Muscle of back (tissue), 11 donors: ENCODE data around the gene GANC. TPM values are rescaled to one million over a fixed set of nuclear protein-coding genes. Genes with fewer than 3 reads are reported as not detected.
"Not testable (repeated sequence)": the region's sequence is repeated elsewhere in the genome, so short reads cannot be mapped to it uniquely, and the experiment has no call there.

Experiments used
- DNase-seq, 3 donors: peaks; one replicate each; pipeline versions ENCODE4 v3.0.0 to v3.0.0-alpha.2; 2013
- polyA plus RNA-seq, 10 donors: library from polyadenylated mRNA; unstranded; fragments of 120-200 nt; gene quantifications; one replicate each; pipeline ENCODE4 v1.2.1, GENCODE V29; 2013; ENCODE audit not compliant: insufficient read length in 10 of 10

GANC gene
- polyA plus RNA-seq, 10 donors = 12.6 to 19.9 (median 14.4) TPM

DNA sequence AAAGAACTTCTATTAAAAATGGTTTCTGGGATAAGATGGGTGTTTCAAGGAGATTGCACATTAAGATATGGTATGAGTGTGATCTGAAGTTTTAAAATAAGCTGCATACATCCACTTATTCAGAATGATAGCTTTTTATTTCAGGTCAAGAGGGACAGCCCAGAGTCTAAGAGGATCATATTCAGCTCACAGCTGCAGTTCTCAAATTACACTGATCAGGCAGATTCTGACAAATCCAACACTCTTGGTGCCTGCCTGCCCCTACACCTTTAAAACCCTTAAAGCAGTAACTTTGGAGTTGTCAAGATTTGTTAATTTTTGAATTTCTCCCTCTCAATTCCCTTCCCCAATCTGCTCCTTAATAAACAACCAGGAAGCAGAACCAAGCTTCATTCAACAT, 9.3 kb downstream of the GANC start:
- DNase-seq = no peak

DNA sequence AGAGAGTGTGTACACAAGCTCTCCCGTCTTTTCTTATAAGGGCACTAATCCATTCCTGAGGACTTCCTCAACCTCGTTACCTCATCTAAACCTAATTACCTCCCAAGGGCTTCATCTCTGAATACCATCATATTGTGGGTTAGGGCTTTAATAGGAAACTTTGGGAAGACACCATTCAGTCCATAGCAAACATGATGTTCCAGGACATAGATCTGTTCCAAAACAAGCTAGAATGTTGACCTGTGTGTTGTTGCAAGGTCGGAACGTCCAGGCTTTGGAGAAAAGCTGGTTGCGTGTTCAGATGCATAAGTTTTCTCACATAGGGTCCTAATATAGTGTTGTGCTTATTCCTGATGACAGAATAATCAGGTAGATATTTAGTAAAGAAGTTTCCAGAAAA, 9.9 kb downstream of the GANC start:
- DNase-seq = no peak

DNA sequence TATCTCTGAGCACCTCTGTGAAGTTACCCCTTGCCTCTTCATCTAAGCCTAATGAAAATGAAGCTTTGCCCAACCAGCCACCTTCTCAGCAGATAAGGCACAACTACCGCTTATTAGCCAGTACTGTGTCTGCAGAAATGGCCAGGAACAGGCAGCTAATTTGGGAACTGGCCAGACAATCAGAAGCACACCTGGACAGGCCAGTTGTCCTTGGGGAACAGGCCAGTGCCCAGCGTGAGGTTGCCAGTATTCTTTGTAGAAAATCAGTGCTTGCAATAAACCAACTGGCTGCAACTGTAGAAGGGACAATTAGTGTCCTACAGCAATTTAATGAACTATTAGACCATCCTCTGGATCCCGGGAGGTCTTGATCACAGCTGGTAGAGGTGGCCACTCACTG, 10.7 kb downstream of the GANC start:
- DNase-seq = no peak

DNA sequence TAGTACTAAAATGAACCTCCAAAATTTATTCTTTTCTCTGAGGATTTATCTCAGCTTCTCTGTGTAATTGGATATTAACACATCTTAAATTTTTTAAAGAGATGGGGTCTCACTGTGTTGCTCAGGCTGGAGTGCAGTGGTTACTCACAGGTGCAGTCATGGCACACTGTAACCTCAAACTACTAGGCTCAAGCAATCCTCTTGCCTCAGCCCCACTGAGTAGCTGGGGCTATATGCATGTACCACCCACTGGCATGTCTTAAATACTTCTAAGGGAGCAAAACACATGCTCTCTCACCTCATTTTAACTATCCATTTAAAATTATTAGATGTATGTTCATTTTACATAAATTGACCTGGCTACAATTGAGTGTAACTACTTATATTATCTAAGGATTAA, 11.6 kb downstream of the GANC start:
- DNase-seq = no peak

DNA sequence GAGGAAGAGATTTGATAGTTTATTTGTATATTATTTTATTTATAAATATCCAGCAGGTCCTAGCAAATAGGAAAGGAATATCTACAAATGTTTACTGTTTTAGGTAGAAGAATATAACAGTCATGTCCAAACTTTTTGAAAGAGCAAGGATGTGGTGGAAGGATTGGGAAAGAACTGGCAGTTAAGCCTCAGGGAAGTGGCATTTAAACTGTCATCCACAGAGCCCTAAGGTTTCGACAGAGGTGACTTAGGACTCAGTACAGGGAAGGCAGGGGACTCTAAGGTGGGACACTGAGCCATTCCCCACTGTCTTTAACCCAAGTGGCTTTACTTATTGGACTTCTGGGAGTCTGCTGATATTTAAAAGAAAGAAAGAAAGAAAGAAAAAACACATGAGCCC, 12.0 kb downstream of the GANC start:
- no peak for DNase-seq

DNA sequence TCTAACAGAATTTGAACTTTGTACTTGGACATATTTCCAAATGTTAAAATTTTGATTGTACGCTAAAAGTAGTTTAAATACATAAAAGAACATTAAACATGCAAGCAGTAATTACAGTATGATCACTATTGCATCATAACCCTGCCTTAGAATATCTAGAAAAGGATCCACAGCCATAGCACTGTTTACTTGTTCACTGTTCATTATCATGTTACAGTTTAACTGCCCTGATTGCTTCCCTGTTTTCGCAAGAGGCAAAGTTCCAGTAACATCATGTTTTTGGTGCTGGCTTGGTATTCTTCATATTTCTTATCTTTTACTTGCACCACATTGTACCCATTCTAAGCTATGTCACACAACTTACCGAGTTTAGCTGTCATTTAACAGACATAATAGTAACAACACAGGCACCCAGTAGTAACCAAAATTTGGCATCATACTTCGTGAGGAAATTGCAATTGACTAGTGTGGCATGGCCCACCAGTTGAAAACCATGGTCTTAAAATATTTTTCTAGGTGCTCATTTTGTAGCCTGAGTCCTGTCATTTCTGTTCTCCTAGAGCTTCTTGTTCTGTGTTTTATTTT, 13.5 kb downstream of the GANC start:
- no peak for DNase-seq

DNA sequence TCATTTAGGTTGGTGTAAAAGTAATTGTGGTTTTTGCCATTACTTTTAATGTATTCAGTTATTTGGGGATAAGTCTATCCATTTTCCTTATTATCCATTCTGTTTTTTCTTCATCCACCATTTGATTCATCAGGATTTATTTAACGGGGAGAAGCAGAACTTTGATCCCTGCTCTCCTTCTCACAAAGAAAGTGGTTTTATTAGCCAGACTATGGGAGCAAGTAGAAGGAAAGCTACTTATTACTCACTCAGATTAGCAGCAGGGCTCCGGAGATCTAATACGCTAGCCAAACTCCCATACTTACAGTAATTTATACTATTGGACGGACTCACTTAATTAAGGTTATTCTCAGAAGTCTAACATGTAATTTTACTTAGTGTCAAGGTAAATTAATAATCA, 14.9 kb downstream of the GANC start:
- DNase-seq = no peak

DNA sequence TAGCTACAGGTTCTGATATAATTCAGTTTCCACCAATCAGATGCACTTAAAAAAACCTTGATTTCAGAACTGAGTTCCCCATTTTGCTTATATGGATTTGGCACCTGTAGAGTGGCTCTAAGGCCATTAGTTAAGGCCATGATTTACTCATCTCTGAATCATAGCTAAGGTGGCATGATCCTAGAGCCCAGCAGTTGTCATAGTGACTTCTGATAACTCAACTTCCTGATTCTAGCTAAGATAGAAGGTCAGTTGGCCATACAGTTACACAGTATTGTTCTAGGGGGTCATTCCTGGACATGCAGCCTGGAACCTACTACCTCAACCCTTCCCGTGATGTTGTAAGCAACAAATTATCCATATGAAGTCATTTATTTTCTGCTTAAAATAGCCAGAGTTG, 16.2 kb downstream of the GANC start:
- DNase-seq = no peak

DNA sequence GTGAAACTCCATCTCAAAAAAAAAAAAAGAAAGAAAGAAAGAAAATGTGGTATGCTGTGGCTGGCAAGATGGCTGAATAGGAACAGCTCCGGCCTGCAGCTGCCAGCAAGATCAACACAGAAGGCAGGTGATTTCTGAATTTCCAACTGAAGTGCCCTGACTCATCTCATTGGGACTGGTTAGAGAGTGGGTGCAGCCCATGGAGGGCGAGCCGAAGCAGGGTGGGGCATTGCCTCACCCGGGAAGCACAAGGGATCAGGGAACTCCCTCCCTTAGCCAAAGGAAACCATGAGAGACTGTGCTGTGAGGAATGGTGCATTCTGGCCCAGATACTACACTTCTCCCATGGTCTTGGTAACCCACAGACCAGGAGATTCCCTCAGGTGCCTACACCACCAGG, 28.0 kb downstream of the GANC start:
- not testable (repeated sequence) for DNase-seq

DNA sequence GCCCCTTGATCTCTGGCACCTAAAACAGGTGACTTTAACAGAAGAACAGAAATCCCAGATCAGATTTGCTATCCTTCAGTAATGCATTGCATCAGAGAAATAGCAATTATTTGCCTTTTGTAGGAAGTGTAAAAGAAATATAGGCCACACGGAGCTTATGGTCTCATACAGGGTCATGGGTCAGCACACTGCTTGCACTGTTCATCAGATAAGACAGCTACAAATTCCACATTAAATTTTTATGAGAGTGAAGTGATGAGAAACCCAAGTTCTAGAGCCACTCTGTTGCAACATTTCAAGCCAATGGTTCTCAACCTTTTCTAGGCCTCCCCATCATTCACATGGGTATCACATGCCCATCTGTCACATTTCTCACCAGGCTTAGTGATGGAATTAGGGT, 33.7 kb downstream of the GANC start:
- DNase-seq = no peak

DNA sequence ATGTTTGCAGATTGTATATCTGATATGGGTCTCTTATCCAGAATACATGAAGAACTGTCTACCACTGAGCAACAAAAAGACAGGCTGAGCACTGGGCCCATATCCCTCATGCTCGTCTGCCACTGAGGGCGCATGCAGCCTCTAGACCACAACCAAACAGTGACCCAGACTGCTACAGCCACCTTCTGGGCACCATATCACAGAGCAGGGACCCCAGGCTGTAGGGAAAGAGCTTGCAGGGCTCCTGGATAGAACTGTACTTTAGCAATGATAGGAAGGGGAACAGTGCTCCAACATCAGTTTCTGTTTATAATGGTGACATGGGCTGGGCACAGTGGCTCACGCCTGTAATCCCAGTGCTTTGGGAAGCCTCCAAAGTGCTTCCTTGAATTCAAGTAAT, 40.5 kb downstream of the GANC start:
- no peak for DNase-seq

DNA sequence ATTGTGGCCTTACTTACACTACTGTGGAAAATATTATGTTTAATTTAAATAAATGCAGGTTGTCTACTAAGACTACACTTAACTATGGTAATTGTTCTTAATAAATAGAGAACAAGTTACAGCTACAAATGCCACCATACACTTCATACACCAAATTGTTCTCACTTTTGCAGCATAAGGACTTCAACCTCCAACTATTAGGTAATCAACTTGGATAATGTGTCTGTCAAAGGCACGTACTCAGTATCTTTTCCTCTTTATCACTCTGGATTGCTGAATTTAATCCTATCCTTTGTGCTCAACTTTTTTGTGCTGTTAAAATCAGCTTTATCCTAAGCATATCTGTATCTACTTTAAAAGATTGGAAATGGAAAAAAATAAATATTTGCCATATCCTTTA, 41.8 kb downstream of the GANC start:
- no peak for DNase-seq

DNA sequence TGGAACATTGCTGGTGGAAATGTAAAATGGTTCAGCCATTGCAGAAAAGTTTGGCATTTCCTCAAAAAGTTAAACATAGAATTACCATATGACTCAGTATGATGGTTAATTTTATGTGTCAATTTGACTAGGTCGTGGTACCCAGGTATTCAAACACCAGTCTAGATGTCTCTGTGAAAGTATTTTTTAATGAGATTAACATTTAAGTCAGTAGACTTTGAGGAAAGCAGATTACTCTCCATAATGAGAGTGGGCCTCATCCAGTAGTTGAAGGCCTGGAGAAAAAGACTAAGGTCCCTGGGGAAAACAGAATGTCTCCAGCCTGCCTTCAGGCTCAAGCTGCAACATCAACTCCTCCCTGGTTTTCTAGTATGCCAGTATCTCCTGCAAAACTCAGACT, 42.5 kb downstream of the GANC start:
- DNase-seq = no peak

DNA sequence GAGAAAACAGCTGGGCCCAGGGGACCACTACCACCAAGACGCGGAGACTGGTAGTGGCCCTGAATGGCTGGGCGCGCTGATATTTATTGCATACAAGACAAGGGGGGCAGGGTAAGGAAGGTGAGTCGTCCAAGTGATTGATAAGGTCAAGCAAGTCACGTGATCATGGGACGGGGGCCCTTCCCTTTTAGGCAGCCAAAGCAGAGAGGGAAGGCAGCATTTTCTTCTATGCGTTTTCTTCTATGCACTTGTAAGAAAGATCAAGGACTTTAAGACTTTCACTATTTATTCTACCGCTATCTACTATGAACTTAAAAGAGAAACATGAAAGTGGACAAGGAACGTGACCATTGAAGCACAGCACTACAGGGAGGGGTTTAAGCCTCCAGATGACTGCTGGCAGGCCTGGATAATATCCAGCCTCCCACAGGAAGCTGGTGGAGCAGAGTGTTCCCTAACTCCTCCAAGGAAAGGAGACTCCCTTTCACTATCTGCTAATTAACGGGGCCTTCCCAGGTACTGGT, 43.3 kb downstream of the GANC start:
- not testable (repeated sequence) for DNase-seq

DNA sequence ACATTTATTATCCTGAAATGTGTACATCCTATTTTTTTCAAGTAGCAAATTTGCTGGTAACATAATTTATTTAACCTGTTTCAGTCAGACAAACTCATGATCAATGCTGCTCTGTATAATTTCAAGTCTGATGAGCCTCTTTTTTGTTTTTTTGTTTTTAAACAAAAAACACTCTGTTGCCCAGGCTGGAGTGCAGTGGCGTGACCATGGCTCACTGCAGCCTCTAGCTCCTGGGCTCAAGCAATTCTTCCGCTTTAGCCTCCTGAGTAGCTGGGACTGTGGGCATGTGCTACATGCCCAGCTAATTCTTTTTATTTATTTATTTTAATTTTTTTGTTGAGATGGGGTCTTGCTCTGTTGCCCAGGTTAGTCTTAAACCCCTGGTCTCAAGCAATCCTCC, 46.2 kb downstream of the GANC start:
- DNase-seq = no peak

DNA sequence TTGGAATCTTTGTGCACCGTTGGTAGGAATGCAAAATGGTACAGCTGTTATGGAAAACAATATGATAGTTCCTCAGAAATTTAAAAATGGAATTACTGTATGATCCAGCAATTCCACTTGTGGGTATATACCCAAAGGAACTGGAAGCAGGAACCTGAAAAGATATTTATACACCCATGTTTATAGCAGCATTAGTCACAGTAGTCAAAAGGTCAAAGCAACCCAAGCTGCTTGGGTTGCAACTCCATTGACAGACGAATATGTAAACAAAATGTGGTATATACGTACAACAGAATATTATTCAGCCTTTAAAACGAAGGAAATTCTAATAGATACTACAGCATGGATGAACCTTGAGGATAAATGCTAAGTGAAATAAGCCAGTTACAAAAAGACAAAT, 51.3 kb downstream of the GANC start:
- no peak for DNase-seq

DNA sequence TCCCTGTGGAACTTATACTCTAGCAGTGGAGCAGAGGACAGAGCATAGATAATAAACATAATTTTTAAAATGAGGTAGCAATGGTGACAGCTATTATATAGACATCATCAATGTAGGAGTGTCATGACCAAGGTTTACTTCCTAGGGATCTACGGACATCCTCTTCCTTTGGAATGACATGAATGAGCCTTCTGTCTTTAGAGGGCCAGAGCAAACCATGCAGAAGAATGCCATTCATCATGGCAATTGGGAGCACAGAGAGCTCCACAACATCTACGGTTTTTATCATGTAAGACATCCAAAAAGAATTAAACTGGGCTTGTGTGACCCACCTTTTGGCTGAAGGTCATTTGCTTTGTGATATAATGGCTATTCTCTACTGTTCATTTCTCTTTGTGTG, 56.2 kb downstream of the GANC start:
- no peak for DNase-seq

DNA sequence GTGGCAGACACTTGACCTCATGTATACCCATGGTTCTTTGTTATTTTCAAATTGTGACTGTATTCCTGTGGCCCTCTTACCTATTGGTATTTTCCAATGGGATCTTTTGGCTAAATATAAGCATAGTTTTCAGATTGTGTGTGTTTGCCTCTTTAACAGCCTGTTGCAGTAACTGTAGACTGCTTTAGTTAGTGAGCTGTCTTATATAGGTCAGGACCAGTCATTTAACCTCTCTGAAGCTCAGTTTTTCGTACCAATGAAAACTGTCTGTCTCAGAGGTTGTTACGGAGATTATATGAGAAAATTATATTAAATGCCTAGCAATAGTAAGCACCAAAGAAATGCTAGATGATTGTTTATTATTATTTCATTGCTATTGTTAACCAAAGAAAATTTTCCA, 57.0 kb downstream of the GANC start:
- no peak for DNase-seq

DNA sequence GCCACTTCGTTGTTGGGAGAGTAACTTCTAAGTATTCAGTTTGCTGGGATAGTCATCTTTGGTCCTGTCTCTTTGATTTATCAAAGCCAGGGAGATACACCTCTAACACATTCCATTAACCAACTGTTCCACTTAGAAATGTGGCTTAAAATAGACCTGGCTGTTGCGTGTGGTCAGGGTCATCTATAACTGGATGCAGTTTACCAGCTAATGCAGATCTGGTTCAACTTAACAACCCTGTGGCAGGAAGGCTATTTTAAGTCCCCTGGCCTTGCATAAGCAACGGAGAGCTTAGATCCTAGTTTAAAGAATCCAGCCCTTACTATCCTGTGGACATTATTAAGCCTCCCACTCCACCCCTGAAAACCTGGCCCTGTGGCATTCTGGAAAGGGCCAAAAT, 58.2 kb downstream of the GANC start:
- peak; percentile 20 to 53 (median 38) for DNase-seq

DNA sequence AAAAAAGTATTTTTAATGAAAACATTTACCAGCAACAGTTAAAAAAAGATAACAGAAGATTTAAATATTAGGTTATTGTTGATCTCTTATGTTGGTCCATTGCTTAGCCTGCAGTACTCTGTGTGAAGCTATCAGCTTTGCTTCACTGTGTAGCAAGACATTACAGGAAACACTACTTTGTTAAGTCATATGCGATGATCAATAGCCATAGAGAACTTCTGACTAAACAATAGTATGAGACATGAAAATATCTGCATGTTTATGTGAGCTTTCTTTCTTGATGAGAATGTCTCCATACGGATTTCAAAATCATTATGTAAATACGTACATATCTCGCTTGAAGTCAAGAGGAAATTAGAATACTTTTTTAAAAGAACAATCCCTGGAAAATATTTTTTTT, 59.3 kb downstream of the GANC start:
- DNase-seq = no peak

DNA sequence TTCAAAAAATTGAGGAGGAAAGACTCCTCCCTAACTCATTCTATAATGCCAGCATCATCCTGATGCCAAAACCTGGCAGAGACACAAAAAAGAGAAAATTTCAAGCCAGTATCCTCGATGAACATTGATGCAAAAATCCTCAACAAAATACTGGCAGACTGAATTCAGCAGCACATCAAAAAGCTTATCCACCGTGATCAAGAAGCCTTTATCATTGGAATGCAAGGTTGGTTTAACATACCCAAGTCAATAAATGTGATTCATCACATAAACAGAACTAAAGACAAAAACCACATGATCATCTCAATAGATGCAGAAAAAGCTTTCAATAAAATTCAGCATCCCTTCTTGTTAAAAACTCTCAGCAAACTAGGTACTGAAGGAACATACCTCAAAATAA, 62.1 kb downstream of the GANC start:
- DNase-seq = no peak

DNA sequence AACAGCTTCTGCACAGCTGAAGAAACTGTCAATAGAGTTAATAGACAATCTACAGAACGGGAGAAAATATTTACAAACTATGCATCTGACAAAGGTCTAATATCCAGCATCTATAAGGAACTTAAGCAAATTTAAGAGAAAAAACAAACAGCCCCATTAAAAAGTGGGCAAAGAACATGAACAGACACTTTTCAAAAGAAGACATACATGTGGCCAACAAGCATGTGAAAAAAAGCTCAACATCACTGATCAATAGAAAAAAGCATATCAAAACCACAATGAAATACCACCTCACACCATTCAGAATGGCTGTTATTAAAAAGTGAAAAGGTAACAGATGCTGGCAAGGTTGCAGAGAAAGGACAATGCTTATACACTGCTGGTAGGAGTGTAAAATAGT, 63.6 kb downstream of the GANC start:
- DNase-seq = not testable (repeated sequence)

DNA sequence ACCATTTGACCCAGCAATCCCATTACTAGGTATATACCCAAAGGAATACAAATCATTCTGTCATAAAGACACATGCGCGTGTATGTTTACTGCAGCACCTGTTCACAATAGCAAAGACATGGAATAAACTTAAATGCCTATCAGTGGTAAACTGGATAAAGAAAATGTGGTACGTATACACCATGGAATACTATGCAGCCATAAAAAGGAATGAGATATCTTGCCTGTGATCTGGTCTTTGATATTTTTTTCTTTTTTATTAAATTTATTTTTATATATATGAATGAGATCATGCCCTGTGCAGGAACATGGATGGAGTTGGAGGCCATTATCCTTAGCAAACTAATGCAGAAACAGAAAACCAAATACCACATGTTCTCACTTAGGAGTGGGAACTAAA, 64.1 kb downstream of the GANC start:
- not testable (repeated sequence) for DNase-seq

DNA sequence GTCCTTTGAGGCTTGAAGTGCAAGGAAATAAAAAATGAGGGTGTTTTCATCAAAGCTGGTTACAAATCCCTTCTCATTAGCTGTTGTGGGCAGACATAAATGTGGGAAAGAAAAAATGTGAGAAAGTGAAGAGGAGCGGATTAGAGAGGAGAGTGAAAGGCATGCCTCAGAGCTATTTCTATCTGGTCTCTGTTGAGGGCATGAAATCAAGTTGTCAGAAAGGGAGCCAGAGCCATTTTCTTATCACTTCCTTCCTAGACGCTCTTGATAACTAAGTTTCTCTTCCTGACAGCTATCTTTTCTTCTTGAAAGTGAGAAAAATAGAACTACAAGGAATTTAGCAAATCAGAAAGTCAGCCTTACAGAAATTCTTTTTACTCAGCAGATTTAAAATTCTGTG, 65.5 kb downstream of the GANC start:
- no peak for DNase-seq
